ENCODE data around the gene TOLLIP.

Gene TOLLIP

DNA sequence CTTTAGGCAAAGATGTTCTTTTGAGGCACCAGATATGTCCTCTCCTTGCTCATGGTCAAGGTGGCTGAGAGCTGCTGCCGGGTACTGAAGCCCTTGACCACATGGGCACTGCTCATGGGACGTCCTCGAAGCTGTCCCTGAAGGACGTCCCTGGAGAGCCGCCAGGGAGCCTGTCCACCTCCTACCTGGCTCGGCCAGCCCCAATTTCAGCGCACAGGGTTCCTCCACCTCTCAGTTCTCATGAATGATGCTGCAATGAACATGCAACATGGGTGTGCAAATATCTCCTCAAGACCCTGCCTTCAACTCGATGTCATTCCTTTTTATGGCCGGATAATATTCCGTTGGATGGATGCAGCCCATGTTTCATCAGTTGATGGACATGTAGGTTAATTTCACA, 24.4 kb upstream of the TOLLIP start:
- no peaks in the 10 kb centered on the region for H3K4me1 ChIP-seq (ENCODE audit: insufficient read depth, low read length, severe bottlenecking)
- no peak overlapping the region for H3K9ac ChIP-seq (ENCODE audit: low read length)
- H3K4me3 ChIP-seq (ENCODE audit: low read depth, low read length, poor library complexity, severe bottlenecking) = no peak overlapping the region
- no peaks in the 10 kb centered on the region for H3K79me2 ChIP-seq (ENCODE audit: insufficient read depth, low read length)
- H3F3A ChIP-seq (ENCODE audit: insufficient read depth, low read length) = no peaks in the 10 kb centered on the region
- H3K27ac ChIP-seq (ENCODE audit: low read depth, low read length, poor library complexity, severe bottlenecking) = no peak overlapping the region
- TF ChIP-seq CTCF (IDR thresholded peaks at IDR 0.05; ENCODE audit: low read length) (no peak), EZH2 (IDR thresholded peaks at IDR 0.05; ENCODE audit: borderline replicate concordance, low read length) (no peak)
- no peaks in the 10 kb centered on the region; the same call in 1 of the 2 replicates for H3K27me3 ChIP-seq (ENCODE audit: insufficient read depth, low read length)
- no peaks in the 10 kb centered on the region for H4K20me1 ChIP-seq (ENCODE audit: insufficient read depth, low read length)
- H3K4me2 ChIP-seq (ENCODE audit: low read length) = no peak overlapping the region
- no peak overlapping the region for H2AFZ ChIP-seq (ENCODE audit: low read length)
- H3K36me3 ChIP-seq (ENCODE audit: insufficient read depth, low read length) = no peaks in the 10 kb centered on the region
- peaks cover 1% of the 10 kb centered on the region; the same call in 1 of the 2 replicates for H3K9me3 ChIP-seq (ENCODE audit: low read length)
- H3K9me2 ChIP-seq (ENCODE audit: low read depth, low read length) = no peaks in the 10 kb centered on the region

GRCh38 chr11:1333091-1333772, 23.8 kb upstream of the TOLLIP start:
- Histone ChIP-seq H3K4me2 (ENCODE audit: low read length) (no peak overlapping the region), H4K20me1 (ENCODE audit: insufficient read depth, low read length) (no peaks in the 10 kb centered on the region), H3K9me2 (ENCODE audit: low read depth, low read length) (no peaks in the 10 kb centered on the region), H3K27me3 (ENCODE audit: insufficient read depth, low read length) (no peaks in the 10 kb centered on the region; the same call in 1 of the 2 replicates), H3F3A (ENCODE audit: insufficient read depth, low read length) (no peaks in the 10 kb centered on the region), H3K27ac (ENCODE audit: low read depth, low read length, poor library complexity, severe bottlenecking) (no peak overlapping the region), H2AFZ (ENCODE audit: low read length) (no peak overlapping the region), H3K79me2 (ENCODE audit: insufficient read depth, low read length) (no peaks in the 10 kb centered on the region), H3K9ac (ENCODE audit: low read length) (no peak overlapping the region), H3K4me1 (ENCODE audit: insufficient read depth, low read length, severe bottlenecking) (no peaks in the 10 kb centered on the region), H3K9me3 (ENCODE audit: low read length) (peaks cover 5% of the 10 kb centered on the region), H3K4me3 (ENCODE audit: low read depth, low read length, poor library complexity, severe bottlenecking) (no peak overlapping the region), H3K36me3 (ENCODE audit: insufficient read depth, low read length) (no peaks in the 10 kb centered on the region; the same call in 1 of the 2 replicates)
- no peak for TF ChIP-seq CTCF (IDR thresholded peaks at IDR 0.05; ENCODE audit: low read length)
- no peak for TF ChIP-seq EZH2 (IDR thresholded peaks at IDR 0.05; ENCODE audit: borderline replicate concordance, low read length)

- no peak overlapping the region for H3K4me3 ChIP-seq (ENCODE audit: low read depth, low read length, poor library complexity, severe bottlenecking)
- TF ChIP-seq CTCF (IDR thresholded peaks at IDR 0.05; ENCODE audit: low read length) (no peak), EZH2 (IDR thresholded peaks at IDR 0.05; ENCODE audit: borderline replicate concordance, low read length) (no peak)
- H2AFZ ChIP-seq (ENCODE audit: low read length) = no peak overlapping the region
- H3K4me2 ChIP-seq (ENCODE audit: low read length) = no peak overlapping the region
- H3K36me3 ChIP-seq (ENCODE audit: insufficient read depth, low read length) = no peaks in the 10 kb centered on the region; the same call in 1 of the 2 replicates
- no peaks in the 10 kb centered on the region for H3F3A ChIP-seq (ENCODE audit: insufficient read depth, low read length)
- no peak overlapping the region for H3K27ac ChIP-seq (ENCODE audit: low read depth, low read length, poor library complexity, severe bottlenecking)
- H3K9me3 ChIP-seq (ENCODE audit: low read length) = peaks cover 11% of the 10 kb centered on the region
- H3K9ac ChIP-seq (ENCODE audit: low read length) = no peak overlapping the region
- no peaks in the 10 kb centered on the region for H3K4me1 ChIP-seq (ENCODE audit: insufficient read depth, low read length, severe bottlenecking)
- H3K27me3 ChIP-seq (ENCODE audit: insufficient read depth, low read length) = peaks cover 4% of the 10 kb centered on the region; the same call in 1 of the 2 replicates
- H3K9me2 ChIP-seq (ENCODE audit: low read depth, low read length) = no peaks in the 10 kb centered on the region
- no peaks in the 10 kb centered on the region for H3K79me2 ChIP-seq (ENCODE audit: insufficient read depth, low read length)
- no peaks in the 10 kb centered on the region for H4K20me1 ChIP-seq (ENCODE audit: insufficient read depth, low read length)
These were observed 21.0 kb upstream of the TOLLIP start for GRCh38 chr11:1330473-1330872.

All from OCI-LY1 (cell line).